Large intestine (tissue), 3 donors: ENCODE results near the gene ETS1. TPM values are rescaled to one million over a fixed set of nuclear protein-coding genes. Genes with fewer than 3 reads are reported as not detected.

Experiments
- DNase-seq, 2 donors: peaks; one replicate each; pipeline versions ENCODE4 v3.0.0 to v3.0.0-alpha.2; 2013
- H3K27ac ChIP-seq: one replicate; pipeline ENCODE4 v1.5.1; 2013; ENCODE audit warnings: low read length
- H3K27me3 ChIP-seq: 2 replicates; pipeline ENCODE4 v1.6.1; 2013; ENCODE audit warnings: low read length; ENCODE audit not compliant: control insufficient read depth, insufficient read depth
- H3K36me3 ChIP-seq: 2 replicates; pipeline ENCODE4 v1.6.1; 2013; ENCODE audit warnings: low read length; ENCODE audit not compliant: control insufficient read depth, insufficient read depth
- H3K4me1 ChIP-seq: one replicate; pipeline ENCODE4 v1.6.1; 2013; ENCODE audit warnings: low read length; ENCODE audit not compliant: control insufficient read depth, insufficient read depth
- H3K4me3 ChIP-seq: one replicate; pipeline ENCODE4 v1.5.1; 2013; ENCODE audit warnings: low read length
- H3K9me3 ChIP-seq: one replicate; pipeline ENCODE4 v1.6.1; 2013; ENCODE audit warnings: mild to moderate bottlenecking, low read depth, low read length, moderate library complexity; ENCODE audit not compliant: control insufficient read depth
- WGBS: methylation state at CpG from one replicate; pipeline ENCODE4 v1.1.5; 2013; ENCODE audit warnings: low lambda C conversion rate; ENCODE audit not compliant: insufficient coverage; 5-methylcytosine and 5-hydroxymethylcytosine counted together
- polyA plus RNA-seq: library from polyadenylated mRNA; unstranded; fragments of 120-200 nt; gene quantifications from one replicate; pipeline ENCODE4 v1.2.1, GENCODE V29; 2013

Gene ETS1
- polyA plus RNA-seq, 1 donor, result 40.8 TPM

GRCh38 chr11:128607819-128608218 is 20.5 kb upstream of the ETS1 start:
- Histone ChIP-seq H3K4me1 (peaks cover 4% of the 10 kb centered on the region), H3K36me3 (no peaks in the 10 kb centered on the region), H3K27me3 (peaks cover 28% of the 10 kb centered on the region), H3K27ac (no peak overlapping the region), H3K9me3 (no peaks in the 10 kb centered on the region), H3K4me3 (no peak overlapping the region)
- WGBS, result 100% methylated on average over 1 of the region's 5 CpGs
- DNase-seq, result no peak

- WGBS, result 50% methylated on average over 1 of the region's 5 CpGs
- no peak overlapping the region for H3K27ac ChIP-seq
- no peak overlapping the region for H3K4me3 ChIP-seq
These were observed 17.4 kb upstream of the ETS1 start for GRCh38 chr11:128604723-128605122.

GRCh38 chr11:128603752-128604414 is 16.5 kb upstream of the ETS1 start:
- Histone ChIP-seq H3K36me3 (no peaks in the 10 kb centered on the region), H3K9me3 (no peaks in the 10 kb centered on the region), H3K4me3 (no peak overlapping the region), H3K4me1 (no peaks in the 10 kb centered on the region), H3K27ac (no peak overlapping the region), H3K27me3 (peaks cover 15% of the 10 kb centered on the region)
- DNase-seq, result no peak
- no CpG with 5 or more reads among the region's 5 CpGs for WGBS

More at GRCh38 chr11:128604723-128605122, 17.4 kb upstream of the ETS1 start:
- DNase-seq, result no peak
- Histone ChIP-seq H3K9me3 (no peaks in the 10 kb centered on the region), H3K36me3 (no peaks in the 10 kb centered on the region), H3K27me3 (peaks cover 20% of the 10 kb centered on the region), H3K4me1 (no peaks in the 10 kb centered on the region)

DNA sequence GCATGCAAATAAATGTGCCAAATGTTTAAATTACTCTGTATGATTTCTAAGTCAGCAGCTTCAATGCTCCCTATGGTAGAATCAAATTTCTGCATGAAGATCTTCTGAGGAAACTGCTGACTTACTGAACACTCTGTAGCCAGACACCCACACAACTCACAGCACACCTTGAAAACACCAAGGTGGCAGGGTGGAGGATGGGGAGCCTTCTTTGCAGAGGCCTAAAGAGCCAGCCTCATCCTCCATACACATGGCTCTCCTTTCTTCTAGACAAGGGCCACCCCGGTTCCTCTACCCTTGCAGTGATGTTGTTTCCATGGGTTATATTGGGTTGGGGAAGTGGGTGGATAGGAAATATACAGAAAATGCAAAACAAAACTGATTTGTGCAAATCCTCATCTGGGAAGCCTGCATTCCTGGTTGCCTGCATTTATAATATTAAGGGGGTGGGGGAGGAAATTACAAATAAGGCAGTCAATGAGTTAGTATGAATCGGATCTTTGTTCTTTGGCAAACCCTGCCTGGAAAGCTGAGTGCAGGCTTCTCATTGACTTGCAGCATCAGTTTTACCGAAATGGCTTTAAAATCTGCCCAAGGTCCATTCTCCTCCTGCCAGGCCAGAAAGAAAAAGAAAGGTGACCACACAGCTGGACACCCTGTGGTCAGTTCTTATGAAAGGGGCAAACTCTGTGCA is 15.8 kb upstream of the ETS1 start:
- Histone ChIP-seq H3K9me3 (no peaks in the 10 kb centered on the region), H3K27me3 (peaks cover 10% of the 10 kb centered on the region), H3K27ac (no peak overlapping the region), H3K4me1 (no peaks in the 10 kb centered on the region), H3K36me3 (no peaks in the 10 kb centered on the region), H3K4me3 (no peak overlapping the region)
- no peak for DNase-seq
- no CpG with 5 or more reads among the region's 3 CpGs for WGBS

- Histone ChIP-seq H3K4me1 (no peaks in the 10 kb centered on the region), H3K4me3 (no peak overlapping the region), H3K27ac (no peak overlapping the region), H3K27me3 (peaks cover 22% of the 10 kb centered on the region), H3K36me3 (no peaks in the 10 kb centered on the region), H3K9me3 (no peaks in the 10 kb centered on the region)
- 80% methylated on average over 1 of the region's 1 CpG for WGBS
- no peak for DNase-seq
These were observed 12.4 kb upstream of the ETS1 start for GRCh38 chr11:128599729-128600128.

DNA sequence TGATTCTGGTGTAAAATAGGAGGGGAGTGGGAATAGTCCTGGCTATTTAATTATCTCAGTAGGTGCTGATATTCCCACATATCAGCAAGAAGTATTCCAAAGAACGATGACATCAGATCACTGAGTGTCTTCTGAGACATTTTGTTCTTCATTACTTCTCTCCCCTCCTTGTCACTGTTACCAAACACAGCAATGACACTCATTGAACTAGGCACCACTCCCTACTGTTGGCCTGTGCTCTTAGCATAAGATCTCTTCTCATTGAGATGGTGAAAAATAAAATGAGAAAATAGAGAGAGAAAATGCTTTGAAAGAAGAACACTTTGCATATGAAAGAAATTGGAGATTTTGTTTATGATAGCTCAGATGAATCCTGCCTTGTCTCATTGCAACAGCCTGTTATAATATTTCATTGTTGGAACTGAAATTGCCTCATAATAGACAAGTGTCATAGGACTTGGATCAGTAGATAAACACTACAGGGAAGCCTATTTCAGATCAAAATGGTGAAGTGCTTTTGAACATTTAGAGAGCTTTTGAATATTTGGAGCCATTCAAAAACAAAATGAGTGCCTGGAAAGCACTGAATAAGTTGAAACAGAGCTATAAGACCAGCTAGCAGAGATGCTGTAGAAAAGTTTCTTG is 11.3 kb upstream of the ETS1 start:
- H3K27me3 ChIP-seq, result peaks cover 30% of the 10 kb centered on the region
- no peak overlapping the region for H3K27ac ChIP-seq
- no peaks in the 10 kb centered on the region for H3K4me1 ChIP-seq
- no peaks in the 10 kb centered on the region for H3K36me3 ChIP-seq
- WGBS, result no CpG with 5 or more reads among the region's 1 CpG
- H3K4me3 ChIP-seq, result no peak overlapping the region
- H3K9me3 ChIP-seq, result no peaks in the 10 kb centered on the region
- no peak for DNase-seq

DNA sequence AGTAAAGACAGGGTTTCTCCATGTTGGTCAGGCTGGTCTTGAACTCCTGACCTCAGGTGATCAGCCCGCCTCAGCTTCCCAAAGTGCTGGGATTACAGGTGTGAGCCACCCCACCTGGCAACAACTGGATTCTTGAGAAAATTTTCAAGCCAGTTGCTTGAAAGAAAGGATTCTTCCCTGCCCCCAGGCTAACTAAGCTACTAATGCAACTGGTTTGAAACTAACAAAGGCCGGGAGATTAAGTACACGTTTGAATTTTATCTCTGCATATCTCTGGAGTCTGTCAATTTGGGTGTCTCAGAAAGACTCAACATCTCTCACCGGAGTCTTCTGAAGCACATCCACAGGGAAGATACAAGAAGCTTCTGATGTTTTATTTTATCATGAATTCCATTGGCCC is 10.7 kb upstream of the ETS1 start:
- no peak overlapping the region for H3K27ac ChIP-seq
- H3K4me1 ChIP-seq, result no peaks in the 10 kb centered on the region
- DNase-seq, result no peak
- peaks cover 30% of the 10 kb centered on the region for H3K27me3 ChIP-seq
- no peaks in the 10 kb centered on the region for H3K36me3 ChIP-seq
- H3K4me3 ChIP-seq, result no peak overlapping the region
- H3K9me3 ChIP-seq, result no peaks in the 10 kb centered on the region
- WGBS, result no CpG with 5 or more reads among the region's 4 CpGs

DNA sequence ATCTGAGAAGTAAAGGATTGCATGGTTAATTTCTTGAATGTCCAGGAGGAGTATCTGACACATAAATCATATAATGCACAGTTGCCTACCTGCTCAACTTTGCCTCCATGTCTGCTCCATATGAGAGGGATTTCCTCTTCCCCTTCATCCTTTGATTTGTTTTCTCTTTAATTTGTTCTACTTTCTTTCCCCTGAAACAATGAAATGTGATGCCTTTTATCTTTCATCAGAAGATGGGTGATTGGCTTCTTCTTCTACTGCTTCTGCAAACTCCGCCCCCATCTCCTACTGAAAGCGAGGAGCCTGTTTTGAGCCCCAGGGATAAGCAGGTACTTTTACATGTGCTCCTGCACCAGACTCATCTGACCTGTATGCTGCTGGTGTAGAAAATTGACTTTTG is 9.9 kb upstream of the ETS1 start:
- Histone ChIP-seq H3K4me3 (no peak overlapping the region), H3K36me3 (no peaks in the 10 kb centered on the region), H3K4me1 (no peaks in the 10 kb centered on the region), H3K27ac (no peak overlapping the region), H3K9me3 (no peaks in the 10 kb centered on the region), H3K27me3 (peaks cover 36% of the 10 kb centered on the region)
- WGBS, result no CpG with 5 or more reads among the region's 2 CpGs
- no peak for DNase-seq

GRCh38 chr11:128596250-128596649 is 8.9 kb upstream of the ETS1 start:
- H3K27me3 ChIP-seq, result peaks cover 43% of the 10 kb centered on the region
- 100% methylated on average over 1 of the region's 2 CpGs for WGBS
- DNase-seq, result no peak

DNA sequence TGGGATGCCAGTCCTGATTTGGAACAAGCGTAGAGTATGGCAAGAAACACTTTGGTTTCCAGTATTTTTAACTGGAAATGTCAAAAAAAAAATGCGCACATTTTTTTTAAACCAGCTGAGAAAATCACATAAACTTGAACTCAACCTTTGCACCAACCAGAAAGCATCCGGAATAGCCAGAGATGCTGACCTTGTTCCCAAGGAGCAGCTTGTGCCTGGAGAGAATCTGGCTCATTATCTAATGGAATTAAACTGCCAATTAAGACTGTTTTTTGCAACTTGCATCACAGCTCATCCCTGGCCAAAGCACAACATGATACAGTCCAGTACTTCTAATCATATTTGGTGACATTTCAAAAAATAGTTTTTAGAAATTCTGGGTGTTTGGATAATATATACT is 8.4 kb upstream of the ETS1 start:
- WGBS, result 86% methylated on average over 1 of the region's 3 CpGs
- DNase-seq, result no peak
- no peaks in the 10 kb centered on the region for H3K4me1 ChIP-seq
- no peak overlapping the region for H3K27ac ChIP-seq
- H3K4me3 ChIP-seq, result no peak overlapping the region
- no peaks in the 10 kb centered on the region for H3K9me3 ChIP-seq
- no peaks in the 10 kb centered on the region for H3K36me3 ChIP-seq
- H3K27me3 ChIP-seq, result peaks cover 43% of the 10 kb centered on the region

More at GRCh38 chr11:128596250-128596649, 8.9 kb upstream of the ETS1 start:
- Histone ChIP-seq H3K27ac (no peak overlapping the region), H3K4me3 (no peak overlapping the region), H3K36me3 (no peaks in the 10 kb centered on the region), H3K4me1 (no peaks in the 10 kb centered on the region), H3K9me3 (no peaks in the 10 kb centered on the region)
